ENCODE data around the gene SORCS2. TPM values are rescaled to one million over a fixed set of nuclear protein-coding genes. Genes with fewer than 3 reads are reported as not detected.

The SORCS2 gene
- total and polyA plus RNA-seq, 2 of the 8 experiments (the other 6 are each of a cell fraction or from before 2014, with no cell fraction given) = 0.36 to 1.8 TPM

DNA sequence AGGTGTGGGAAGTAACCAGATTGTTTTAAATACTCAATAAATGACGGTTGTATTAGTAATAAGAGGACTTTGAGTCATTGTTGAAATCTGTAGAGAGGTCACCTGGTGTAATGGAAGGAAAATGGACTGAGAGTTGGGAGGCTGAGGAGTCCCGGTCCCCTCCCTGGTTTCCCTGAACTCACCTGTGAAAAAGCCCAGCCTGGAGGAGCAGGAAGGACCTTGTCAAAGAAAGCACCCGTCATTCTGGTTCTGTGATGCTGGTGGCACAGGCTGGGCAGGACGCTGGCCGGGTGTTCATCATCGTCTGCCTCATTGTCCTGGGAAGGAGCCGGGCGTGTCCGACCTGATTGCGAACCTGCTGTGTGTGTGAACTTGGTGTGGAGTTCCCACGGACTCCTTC is 70.8 kb downstream of the SORCS2 start:
- Histone ChIP-seq H3K27ac (ENCODE audit: low read depth, low read length) (no peak overlapping the region), H2BK5ac (ENCODE audit: low read depth, low read length) (no peak overlapping the region), H2AK5ac (ENCODE audit: low read depth, low read length) (no peak overlapping the region), H3K79me1 (ENCODE audit: low read depth, low read length) (no peaks in the 10 kb centered on the region), H2BK12ac (ENCODE audit: low read depth, low read length) (no peak overlapping the region), H3K18ac (ENCODE audit: extremely low read depth, low read length) (no peak overlapping the region), H3K4me3 (ENCODE audit: extremely low read depth in 1 of 4, insufficient read depth in 2 of 4, low read depth in 3 of 4, low read length in 4 of 4) (no peak overlapping the region), H4K5ac (ENCODE audit: insufficient read length, low read depth, low read length) (no peak overlapping the region), H3K4me2 (ENCODE audit: insufficient read depth in 1 of 2, low read depth in 2 of 2, low read length in 2 of 2) (no peak overlapping the region), H3K36me3 (ENCODE audit: control insufficient read depth in 2 of 4, insufficient read depth in 4 of 4, low read length in 3 of 4) (no peaks in the 10 kb centered on the region), H3K27me3 (replicated peaks in 1 of 4; ENCODE audit: control insufficient read depth in 3 of 4, extremely low read depth in 1 of 4, insufficient read depth in 3 of 4, low read length in 3 of 4) (no peaks in the 10 kb centered on the region), H3K23me2 (ENCODE audit: low read depth, low read length) (peaks cover 4% of the 10 kb centered on the region; the same call in 1 of the 2 replicates), H3K23ac (ENCODE audit: insufficient read length) (no peak overlapping the region), H3K4ac (replicated peaks; ENCODE audit: insufficient read length, low read depth, low read length) (no peak overlapping the region), H2BK20ac (ENCODE audit: low read length) (no peak overlapping the region), H3K56ac (replicated peaks; ENCODE audit: insufficient read length, low read depth, low read length) (no peak overlapping the region), H4K8ac (ENCODE audit: extremely low read depth, insufficient read depth, low read length) (no peak overlapping the region; the same call in 1 of the 2 replicates), H4K91ac (replicated peaks; ENCODE audit: insufficient read length, low read length) (no peak overlapping the region), H2BK15ac (ENCODE audit: low read length) (no peak overlapping the region), H3K14ac (ENCODE audit: insufficient read length) (no peak overlapping the region), H2BK120ac (replicated peaks; ENCODE audit: low read depth, low read length) (no peak overlapping the region), H4K20me1 (replicated peaks in 1 of 2; ENCODE audit: control insufficient read depth in 1 of 2, insufficient read depth in 2 of 2, low read length in 2 of 2) (no peaks in the 10 kb centered on the region), H3K4me1 (replicated peaks in 1 of 4; ENCODE audit: control insufficient read depth in 3 of 4, insufficient read depth in 4 of 4, low read length in 3 of 4) (peaks cover 0 to 4% (median 2%) of the 10 kb centered on the region in 4 experiments; a peak in 3 of 7 replicates), H3K9me3 (ENCODE audit: insufficient read depth in 2 of 2, low read depth in 1 of 2, low read length in 1 of 2) (no peaks in the 10 kb centered on the region; a peak in 2 of 4 replicates), H3K79me2 (ENCODE audit: control insufficient read depth in 1 of 2, insufficient read depth in 2 of 2, low read length in 2 of 2) (no peaks in the 10 kb centered on the region), H3K9ac (replicated peaks in 1 of 4; ENCODE audit: extremely low read depth in 1 of 4, low read depth in 3 of 4, low read length in 3 of 4) (no peak overlapping the region), H2AFZ (ENCODE audit: low read length) (no peak overlapping the region)
- TF ChIP-seq EP300 (IDR thresholded peaks at IDR 0.05; ENCODE audit: borderline replicate concordance in 1 of 2, low read depth in 2 of 2, low read length in 2 of 2) (no peak), BCL11A (IDR thresholded peaks at IDR 0.05; ENCODE audit: low read depth in 2 of 2, low read length in 2 of 2) (no peak), TAF1 (IDR thresholded peaks at IDR 0.05; ENCODE audit: low read depth, low read length) (no peak), CBX8 (IDR thresholded peaks at IDR 0.05; ENCODE audit: borderline replicate concordance, low read depth, low read length) (no peak), SIX5 (IDR thresholded peaks at IDR 0.05; ENCODE audit: low read depth, low read length) (no peak)
- WGBS, 2 experiments (ENCODE audit: extremely low coverage in 1 of 2, insufficient coverage in 1 of 2, insufficient read length in 1 of 2, insufficient replicate concordance in 2 of 2, low coverage in 1 of 2, low lambda C conversion rate in 2 of 2, missing lambda C conversion rate in 1 of 2) = 88% methylated on average over 11 of the region's 11 CpGs; no CpG with 5 or more reads in 1 of the 2 experiments
- CTCF ChIA-PET (ENCODE audit: partially characterized antibody) = interaction anchor here (1.4 kb wide), 1 partner anchor 25 kb away, joined by 3 read pairs; no protein-coding TSS in a partner anchor
- POLR2A ChIA-PET (ENCODE audit: partially characterized antibody) = no interaction called here
- no peak for DNase-seq (ENCODE audit: low read depth in 1 of 2, low spot score in 2 of 2)
- no peak for FAIRE-seq
